SKM-1 treated with dmso at 0.1 percent for 144 hours (cell line): ENCODE data around the gene RAP1GAP.

Experiments used
- DNase-seq: peaks from one replicate; lab custom pipeline; 2025; ENCODE audit not compliant: unreplicated experiment; lab: John Stamatoyannopoulos, UW

Gene RAP1GAP

DNA sequence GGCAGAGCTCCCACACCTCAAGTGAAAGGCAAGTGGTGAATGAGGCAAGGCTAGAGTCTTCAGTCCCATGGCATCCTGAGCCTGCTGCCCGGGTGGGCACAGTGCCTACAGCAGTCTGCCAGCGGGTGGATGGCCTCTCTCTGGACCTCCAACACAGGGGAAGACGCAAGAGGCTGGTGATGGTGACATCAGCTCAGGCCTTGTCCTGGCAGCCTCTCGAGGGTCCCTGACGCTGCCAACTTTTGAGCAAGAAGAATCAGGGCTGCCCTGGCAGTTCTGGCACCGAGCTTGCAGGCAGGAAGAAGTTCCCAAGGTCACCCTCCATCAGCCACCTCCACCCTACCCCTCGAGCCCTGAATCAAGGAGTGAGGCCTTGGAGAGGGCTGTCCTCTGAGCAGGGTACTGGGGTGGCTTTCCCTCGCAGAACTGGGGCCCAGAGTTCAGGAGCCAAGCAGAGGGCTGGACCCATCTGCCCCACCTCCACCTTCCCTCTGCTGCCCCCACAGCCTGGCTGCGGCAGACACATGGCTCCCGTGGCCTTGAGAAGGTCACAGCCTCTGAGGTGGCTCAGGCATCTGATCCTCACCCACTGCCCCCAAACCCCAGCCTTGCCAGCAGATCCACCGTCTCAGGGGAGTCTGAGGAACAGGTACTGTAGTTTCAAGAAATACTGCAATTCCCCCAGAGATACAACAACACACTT is 5.8 kb downstream of the RAP1GAP start:
- DNase-seq, result no peak

DNA sequence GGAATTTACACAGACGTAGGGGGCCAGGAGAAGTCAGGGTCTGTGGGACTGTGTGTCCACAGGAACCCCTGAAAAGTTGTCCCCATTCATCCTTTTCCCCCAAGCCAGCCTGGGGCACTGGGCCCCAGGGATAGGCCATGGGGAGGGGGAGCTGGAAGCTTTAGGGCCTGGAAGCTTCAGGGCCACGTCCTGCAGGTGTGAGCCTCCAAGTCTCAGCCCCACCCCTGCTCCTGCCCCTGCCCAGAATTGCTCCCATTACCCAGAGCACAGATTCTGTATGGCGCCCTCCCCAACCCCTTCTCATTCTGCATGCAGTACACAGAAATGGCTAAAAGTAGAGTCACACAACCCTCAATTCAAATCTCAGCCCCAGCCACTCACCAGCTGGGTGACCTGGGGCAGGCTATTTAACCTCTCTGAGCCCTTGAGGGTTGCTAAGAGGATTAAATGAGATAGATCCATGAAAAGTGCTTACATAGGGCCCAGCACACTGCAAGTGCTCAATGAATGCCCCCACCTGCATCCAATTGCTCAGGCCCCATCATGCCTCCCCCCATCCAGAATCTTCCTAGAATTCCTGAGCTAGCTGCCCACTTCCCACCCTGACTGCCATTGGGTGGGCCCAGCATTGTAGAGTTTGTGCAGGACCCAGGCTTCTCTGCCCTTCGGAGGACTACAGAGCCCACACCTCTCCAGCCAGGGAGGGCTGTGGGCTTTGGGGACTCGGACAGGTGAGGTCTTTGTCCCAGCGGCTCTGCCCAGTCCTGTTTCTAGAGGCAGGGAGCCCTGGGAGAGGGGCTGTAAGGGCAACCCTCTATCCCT is 6.5 kb downstream of the RAP1GAP start:
- no peak for DNase-seq

DNA sequence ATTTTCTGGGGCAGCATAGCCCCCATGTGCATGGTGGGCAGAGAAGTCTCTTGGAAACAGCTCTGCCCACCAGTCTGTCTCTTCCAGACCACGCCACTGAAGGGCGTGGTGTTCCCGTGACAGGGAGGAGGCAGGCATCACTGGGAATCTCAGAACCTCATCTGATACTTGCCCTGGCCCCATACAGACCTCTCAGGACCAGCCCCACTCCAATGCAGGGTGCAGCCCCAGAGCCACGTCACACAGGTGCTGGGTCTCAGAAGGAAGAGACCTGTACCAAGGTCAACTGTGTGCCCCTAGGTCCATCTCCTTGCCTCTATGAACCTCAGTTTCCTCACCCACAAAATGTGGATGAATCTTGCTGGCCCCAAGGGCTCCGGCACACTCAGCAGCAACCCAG is 7.3 kb downstream of the RAP1GAP start:
- no peak for DNase-seq

DNA sequence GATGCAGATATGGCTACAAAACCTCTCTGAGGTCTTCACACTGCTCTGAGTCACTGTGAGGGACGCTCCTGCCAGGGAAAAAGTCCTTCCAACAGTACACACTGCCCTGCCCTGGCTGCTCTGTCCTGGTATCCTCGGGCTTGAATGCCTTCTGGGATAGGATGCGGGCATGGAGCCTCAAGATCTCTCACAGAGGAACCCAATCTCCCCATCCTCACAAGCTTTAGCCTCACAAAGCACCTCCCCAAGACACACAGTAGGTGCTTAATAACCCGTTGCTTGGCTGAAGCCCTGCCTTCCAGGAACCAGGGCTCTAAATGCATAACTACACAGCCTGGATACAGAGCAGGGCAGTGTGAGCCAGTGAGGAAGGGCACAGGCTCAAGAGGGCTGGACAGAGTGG is 9.2 kb downstream of the RAP1GAP start:
- no peak for DNase-seq

DNA sequence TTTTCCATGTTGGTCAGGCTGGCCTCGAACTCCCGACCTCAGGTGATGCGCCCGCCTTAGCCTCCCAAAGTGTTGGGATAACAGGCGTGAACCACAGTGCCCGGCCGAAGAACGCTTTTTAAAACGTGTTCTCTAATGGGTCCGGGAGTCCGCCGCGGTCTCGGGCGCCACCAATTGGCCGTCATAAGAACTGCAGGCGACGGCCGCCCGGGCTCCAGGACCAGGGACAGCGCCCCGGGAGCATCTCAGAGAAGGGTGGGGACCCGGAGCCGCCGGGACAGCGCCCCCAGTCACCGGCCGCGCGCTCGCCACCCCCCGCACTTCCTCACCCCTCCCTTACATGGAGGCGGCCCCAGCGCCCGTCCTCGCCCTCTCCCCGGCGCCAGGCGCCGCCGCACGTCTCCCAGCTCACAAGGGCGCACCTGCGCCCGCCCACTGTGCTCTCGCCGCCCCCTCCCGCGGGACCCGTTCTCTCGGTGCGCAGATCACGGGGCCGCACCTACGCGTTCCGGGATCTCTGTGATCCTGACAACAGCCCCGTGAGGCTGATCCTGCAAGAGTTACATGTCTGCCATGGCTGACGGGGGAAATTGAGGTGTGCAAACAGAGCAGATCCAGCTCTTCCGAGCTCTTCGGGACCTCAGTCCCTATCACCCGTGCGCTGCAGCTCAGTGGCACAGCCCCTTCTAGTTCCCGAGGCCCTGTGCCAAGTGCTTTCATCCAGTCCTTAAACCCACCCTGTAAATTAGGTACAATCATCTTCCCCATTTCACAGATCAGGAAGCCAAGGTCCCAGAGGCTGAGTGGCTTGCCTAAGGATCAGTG is 9.8 kb downstream of the RAP1GAP start:
- DNase-seq, result peak; percentile 36

DNA sequence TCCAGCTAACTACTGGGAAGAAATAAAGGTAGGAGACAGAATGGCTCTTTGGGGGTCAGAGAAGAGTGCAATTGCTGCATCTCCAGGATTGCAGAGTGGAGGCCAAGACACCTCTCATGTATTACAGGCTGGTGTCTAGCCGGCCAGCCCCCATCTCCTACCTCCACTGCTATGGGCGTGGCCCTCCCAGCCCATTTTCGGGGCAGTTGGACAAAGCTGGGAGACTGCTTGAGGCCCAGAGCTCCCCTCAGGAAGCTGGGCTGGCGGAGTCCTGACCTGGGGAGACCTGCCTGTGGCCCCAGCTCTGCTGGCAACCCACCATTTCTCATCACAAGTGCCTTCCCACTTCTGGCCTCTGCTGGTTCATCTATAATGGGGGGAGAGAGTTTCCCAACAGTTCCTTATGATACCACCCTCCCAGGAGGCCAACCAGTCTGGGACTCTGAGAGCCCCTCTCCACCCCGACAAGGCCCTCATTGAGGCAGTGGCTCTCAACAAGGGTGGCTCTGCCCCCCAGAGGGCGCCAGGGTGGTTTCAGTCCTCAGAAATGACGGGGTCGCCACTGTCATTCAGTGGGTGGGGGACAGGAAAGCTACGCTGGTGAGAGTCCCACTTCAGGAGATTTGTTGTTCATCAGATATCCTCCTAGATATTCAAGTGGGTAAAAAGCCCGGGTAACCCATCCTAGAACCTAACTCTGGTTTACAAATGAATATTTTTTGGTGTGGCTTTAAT is 11.5 kb downstream of the RAP1GAP start:
- no peak for DNase-seq

DNA sequence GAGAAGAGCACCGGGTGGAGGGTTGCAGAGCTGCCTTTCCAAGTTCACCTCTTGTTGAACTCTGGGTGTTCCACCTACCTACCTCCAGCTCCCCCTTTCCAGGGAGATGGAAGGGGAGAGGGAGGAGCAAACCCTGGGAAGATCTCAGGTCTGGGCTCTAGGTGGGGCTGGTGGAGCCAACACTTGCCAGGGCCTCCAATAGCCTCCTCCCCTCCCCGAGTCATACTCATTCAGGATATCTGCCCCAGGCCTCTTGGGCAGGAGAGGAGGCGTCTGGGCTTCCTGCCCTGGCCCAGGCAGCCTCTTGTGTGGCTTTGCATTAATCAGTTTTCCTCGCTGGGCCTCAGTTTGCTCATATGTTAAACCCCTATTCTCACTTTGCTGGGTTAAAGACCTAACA is 13.4 kb downstream of the RAP1GAP start:
- DNase-seq, result no peak

DNA sequence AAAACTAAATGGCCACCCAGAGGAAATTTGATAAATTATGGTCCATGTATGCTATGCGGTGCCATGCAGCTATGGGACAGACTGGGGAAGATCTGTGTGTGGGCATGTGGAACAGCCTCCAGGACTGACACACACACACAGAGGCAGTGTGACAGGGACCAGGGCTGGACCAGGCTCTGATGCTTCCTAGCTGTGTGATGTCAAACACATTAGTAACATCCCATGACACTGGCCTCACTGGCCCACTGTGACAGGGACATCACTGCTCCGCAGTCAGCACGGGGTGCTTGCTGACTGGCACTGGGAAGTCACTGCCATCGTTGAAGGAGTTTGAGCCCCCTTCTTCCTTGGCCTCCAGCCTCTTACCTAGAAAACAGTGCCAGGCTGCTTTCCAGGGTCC is 13.9 kb downstream of the RAP1GAP start:
- DNase-seq, result no peak

DNA sequence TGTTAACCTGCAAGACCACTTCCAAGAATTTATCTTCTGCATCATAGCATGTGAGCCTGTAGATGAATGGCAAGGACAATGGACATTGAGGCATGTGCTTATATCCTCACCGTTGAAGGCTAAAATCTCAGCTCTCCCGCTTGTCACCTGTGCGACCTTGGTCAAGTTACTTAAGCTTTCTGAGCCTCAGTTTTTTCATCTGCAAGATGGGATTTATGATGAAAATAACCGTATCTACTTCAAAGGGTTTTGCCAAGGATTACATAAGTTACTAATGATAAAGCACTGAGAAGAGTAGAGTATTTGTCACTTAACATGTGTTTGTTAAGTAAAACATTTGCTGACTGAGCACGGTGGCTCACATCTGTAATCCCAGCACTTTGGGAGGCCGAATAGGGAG is 14.9 kb downstream of the RAP1GAP start:
- DNase-seq, result no peak

DNA sequence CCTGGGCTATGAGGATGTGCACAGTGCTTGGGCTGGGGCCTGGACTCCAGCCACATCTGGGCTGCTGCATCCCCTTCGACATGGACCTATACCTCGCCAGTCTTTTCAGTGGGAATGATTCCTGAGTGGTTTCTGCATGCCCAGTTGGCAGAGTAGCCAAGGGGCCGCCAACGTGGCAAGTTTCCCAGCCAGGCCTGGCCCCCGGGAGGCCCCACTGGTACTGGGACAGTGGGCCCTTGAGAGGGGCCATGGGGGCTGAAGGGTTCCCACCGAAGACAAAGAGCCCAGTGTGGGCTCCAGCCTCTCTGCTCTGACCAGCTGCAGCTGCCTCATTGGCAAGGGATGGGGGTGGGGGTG is 15.4 kb downstream of the RAP1GAP start:
- no peak for DNase-seq

DNA sequence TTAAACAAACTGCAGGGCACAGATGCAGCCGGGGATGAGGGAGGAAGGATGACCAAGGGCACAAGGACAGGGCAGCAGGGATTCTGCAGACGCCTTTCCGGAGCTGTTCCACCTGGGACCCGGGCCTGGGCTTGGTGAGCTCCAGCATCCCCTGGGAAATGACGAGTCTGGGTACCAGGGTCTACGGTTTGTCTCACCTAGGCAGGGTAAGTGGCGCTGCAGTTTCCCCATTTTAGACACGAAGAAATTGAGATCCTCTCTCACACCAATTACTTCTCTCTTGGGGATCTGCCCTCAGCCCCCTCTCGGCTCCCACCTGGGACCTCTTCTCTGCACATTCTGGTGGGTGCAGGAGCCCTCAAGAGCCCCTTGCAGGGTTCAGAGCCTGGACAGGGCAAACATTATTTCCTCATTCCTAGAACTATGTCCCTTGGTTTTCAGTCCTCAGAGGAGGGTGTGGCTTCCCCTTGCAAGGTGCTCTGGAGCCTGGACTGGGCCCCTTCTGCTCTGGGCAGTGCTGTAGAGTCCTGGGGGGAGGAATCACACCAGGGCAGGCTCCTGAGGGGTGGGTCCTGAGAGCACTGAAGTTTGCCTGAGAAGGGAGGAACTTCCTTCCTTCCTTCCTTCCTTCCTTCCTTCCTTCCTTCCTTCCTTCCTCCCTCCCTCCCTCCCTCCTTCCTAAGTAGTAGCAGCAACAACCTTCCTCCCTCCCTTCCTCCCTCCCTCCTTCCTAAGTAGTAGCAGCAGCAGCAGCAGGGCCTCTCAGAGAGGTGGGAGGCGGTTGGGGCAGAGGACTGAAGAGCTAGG is 16.0 kb downstream of the RAP1GAP start:
- no peak for DNase-seq

DNA sequence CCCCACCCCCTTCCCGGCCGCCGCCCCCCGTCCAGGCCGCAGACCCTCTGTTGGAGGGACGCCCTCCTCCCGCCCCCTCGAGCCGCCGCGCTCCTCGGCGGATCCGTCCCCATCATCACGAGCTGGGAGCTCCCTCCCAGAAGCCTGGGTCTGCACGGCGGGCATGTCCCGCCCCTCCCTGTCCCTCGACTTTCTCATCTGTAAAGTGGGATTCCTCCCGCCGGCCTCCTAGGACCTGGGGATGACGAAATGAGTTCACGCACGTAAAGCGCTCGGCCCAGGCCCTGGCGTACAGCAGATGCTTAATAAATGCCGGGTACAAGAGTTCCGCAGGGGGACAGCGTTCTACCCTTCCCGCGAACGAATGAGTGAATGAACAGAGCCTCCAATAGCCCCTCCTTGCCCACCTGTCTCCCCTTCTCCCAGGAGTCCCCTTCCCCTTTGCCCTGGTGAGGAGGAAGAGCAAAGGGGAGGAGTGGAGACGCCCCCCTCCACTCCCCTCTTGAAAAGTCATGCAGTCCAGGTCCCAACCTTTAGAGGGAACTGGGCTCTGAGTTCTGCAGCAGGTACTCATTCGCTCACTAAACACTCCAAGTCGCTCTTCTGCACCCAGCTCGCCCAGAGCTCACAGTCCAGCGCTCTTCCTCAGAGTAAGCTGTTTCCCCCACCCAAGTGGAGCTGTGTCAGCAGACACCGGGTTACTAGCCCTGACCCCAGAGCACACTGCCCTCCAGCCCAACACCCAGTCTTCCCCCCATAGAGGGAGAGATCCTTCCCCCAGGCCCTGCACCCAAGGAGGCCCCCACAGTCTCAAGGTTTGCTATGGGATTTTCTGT is 16.8 kb downstream of the RAP1GAP start:
- no peak for DNase-seq

DNA sequence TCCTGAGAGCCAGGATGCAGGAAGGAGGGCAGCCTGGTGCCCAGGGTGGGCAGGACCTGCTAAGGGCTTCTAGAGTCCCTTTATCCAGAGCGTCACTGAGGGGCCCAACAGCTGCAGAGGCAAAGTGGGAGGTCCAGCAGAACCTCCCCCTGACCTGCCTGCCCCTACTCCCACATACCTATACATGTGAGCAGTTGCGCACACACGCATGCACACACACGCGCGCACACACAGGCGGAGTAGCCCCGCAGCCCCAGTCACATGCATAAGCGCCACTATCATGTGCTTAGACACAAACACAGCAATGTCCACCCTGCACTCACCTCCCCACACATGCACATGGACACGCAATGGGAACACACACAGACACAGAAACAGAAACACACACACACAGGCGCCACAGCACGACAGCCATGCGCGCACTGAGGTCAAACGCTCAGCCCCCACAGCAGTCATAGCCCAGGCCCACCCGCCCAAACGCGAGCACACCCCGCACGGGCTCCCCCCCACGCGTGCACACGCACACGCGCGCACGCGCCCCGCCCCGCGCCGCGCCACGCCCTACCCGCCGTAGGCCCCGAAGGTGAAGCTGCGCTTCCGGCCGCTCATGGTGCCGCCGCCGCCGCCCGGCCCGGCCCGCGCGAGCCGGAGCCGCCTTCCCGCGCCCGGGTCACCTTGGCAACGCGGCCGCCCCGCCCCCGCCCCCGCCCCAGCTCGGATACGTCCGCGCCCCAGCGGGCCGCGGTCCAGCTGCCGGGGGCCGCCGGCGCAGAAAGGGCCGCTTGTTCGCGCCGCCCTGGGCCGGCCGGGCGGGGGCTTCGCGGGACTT is 17.7 kb downstream of the RAP1GAP start:
- DNase-seq, result no peak

DNA sequence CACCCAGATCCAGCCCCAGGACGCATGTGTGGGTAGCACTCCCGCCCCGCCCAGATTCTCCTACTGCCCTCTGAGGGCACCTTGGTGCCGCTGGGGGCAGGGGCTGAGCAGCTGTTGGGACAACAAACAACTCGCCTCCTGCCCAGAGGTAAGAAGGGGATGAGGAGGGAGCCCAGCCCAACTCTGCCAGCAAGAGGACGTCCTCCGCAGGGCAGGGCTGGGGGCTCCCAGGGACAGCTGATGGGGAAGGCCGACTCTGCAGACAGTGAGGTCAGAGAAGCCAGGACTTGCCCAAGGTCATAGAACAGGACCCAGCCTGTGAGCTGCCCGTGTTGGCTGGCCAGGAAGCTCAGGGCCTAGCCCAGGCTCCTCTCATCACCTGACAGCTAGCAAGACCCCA is 18.8 kb downstream of the RAP1GAP start:
- DNase-seq, result no peak

DNA sequence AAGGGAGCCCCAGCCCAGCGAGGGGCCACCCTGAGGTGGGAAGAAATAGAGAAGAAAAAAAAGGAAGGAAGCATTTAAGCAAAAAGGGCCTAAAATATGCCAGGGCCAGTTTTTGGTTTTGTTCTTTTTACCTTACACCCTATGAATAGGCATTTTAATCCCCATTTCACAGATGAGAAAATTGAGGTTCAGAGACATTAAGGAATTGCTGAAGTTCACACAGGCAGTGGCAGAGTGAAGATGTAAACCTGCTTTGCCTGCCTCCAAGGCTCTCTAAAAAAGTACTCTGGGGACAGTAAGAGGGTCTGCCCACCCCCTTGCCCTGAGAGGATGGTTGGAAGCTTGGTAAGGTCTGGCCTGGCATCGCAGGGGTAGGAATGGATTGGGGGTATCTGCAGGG is 19.8 kb downstream of the RAP1GAP start:
- DNase-seq, result no peak

DNA sequence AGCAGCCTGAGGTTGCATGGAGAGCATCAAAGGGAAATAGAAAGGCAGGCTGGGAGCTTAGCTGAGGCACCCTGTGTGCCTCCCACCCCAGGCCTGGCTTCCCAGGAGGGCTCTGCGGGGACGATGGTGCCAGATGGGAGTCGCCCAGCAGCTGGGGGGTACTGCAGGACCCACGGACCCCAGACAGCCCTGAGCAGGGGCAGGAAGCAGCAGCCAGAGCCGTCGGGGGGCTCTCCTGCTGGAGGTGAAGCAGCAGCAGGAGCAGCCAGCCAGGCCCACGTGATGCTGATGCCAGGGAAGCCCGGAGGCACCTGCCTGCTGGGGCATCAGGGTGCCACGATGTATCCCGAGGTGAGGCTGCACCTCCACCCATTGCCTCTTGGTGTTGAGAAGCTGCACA is 20.4 kb downstream of the RAP1GAP start:
- no peak for DNase-seq

DNA sequence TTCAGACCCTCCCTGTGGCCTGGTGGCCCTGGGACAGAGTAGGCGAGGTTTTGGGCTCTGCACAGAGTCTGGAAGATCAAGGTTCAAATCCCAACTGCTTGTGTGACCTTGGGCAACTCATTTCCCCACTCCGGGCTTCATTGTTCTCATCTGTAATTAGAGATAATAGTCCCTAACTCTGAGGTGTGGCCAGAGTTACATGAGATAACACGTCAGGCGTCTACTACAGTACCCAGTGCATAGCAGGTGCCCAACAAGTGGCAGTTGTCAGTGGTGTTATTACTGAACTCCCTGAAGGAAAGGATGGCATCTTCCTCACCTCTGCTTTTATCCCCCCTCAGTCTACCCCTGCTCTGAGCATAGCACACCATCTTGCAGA is 20.8 kb downstream of the RAP1GAP start:
- no peak for DNase-seq

DNA sequence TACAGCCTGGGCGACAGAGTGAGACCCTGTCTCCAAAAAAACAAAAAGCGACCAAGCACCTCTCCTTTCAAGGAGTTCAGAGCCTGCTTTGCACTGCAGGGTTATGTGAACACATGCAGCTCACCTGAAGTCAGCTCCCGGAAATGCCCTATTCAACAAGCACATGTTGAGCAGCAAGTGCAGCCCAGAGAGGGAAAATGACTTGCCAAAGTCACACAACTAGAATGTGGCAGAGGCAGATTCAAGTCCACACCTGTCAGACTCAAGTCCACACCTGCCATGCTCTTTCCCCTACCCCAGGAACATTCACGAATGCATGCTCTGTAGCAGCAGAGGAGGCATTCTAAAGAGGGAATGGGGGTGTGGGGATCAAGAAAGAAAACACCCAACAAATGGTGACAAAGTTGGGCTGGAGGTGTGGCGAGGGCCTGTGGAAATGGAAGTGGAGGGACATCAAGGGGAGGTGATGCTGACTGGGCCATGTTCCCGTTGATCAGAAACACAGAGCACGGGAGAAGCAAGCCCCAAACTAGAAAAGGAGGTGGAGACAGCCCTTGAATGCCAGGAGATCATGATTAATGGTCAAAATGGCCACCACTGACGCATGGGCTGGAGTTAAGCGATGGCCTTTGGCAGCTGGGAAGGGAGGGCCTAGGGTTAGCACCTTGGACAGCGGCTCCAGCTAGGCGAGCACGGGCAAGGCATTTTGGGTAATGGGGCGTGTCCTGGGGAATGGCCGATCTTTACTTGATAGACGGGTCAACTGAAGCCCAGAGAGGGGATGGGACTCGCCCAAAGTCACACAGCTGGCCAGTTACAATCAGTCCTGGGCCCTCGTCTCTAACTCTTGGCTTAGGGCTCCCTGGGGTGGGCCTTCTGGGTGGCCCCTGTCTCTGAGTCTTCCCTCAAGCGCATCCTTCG is 21.5 kb downstream of the RAP1GAP start:
- no peak for DNase-seq
